Breast epithelium (tissue), 3 donors: ENCODE results near the gene LRRC32.

Experiments used
- POLR2A ChIP-seq: fragments of 450-650 bp; IDR thresholded peaks from one replicate; pipeline ENCODE4 v1.6.1; 2016; ENCODE audit warnings: antibody characterized with exemption, mild to moderate bottlenecking, moderate library complexity
- POLR2AphosphoS5 ChIP-seq, 3 donors: sonication (generic); formaldehyde crosslinking; IDR thresholded peaks; one replicate each; pipeline ENCODE4 v1.6.1; 2017; ENCODE audit warnings: antibody characterized with exemption in 3 of 3
- TF ChIP-seq, protein P1 (sequence below), 3 donors: fragments of 450-650 bp; IDR thresholded peaks; one replicate each; pipeline ENCODE4 v1.5.1; 2016 to 2017; ENCODE audit warnings: antibody characterized with exemption in 3 of 3, mild to moderate bottlenecking in 3 of 3, moderate library complexity in 3 of 3

DNA sequence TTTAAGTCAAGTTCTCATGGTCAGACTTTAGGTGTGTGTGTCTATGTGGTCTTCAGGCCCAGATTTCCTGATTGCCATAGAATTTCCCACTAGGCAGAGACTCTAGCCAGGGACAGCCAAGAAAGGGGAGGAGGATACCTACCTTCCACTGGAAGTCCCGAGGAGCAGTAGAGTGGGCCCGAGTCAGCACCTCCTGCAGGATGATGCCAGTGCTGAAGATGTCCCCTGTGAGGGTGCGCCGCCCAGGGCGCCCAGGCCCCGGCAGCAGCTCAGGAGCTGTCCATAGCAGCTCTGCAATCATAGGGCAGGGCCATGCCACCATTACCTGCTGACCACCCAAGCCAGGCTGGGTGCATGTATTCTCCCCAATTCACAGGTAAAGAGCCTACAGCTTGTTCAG is 41.6 kb upstream of the LRRC32 start:
- TF ChIP-seq, protein P1, sequence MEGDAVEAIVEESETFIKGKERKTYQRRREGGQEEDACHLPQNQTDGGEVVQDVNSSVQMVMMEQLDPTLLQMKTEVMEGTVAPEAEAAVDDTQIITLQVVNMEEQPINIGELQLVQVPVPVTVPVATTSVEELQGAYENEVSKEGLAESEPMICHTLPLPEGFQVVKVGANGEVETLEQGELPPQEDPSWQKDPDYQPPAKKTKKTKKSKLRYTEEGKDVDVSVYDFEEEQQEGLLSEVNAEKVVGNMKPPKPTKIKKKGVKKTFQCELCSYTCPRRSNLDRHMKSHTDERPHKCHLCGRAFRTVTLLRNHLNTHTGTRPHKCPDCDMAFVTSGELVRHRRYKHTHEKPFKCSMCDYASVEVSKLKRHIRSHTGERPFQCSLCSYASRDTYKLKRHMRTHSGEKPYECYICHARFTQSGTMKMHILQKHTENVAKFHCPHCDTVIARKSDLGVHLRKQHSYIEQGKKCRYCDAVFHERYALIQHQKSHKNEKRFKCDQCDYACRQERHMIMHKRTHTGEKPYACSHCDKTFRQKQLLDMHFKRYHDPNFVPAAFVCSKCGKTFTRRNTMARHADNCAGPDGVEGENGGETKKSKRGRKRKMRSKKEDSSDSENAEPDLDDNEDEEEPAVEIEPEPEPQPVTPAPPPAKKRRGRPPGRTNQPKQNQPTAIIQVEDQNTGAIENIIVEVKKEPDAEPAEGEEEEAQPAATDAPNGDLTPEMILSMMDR (IDR thresholded peaks at IDR 0.05) = no peak
- TF ChIP-seq POLR2A (no peak), POLR2AphosphoS5 (IDR thresholded peaks at IDR 0.05) (no peak)
